ENCODE data around the gene SEPHS1.

Gene SEPHS1

DNA sequence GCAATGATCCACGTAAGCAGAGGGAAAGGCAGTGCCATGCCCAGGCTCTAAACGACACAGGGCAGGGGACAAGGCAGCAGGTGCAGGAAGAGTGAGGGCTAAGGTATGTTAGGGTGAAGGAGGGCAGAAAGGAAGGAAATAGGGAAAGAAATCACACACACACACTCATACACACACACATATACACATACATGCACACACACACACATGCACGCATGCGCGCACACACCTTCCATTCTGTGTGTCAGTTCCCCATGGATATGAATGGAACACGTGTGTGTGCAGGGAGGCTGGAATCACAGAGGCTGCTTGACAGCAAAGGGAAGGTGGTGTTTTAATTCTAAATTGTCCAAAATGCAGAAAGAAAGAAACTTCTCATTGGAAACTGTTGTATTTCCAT, 42.0 kb downstream of the SEPHS1 start:
- ChIA-PET CTCF (no interaction called here), POLR2A (no interaction called here)
- no peak for TF ChIP-seq SUZ12 (IDR thresholded peaks at IDR 0.05)
- TF ChIP-seq FOXM1 (IDR thresholded peaks at IDR 0.05; ENCODE audit: borderline replicate concordance), result no peak
- TF ChIP-seq FOXK2 (IDR thresholded peaks at IDR 0.05), result no peak
- no peak for TF ChIP-seq ELF4 (IDR thresholded peaks at IDR 0.05)
- no peak for TF ChIP-seq HDGF (IDR thresholded peaks at IDR 0.05; ENCODE audit: borderline replicate concordance)
- no peak for TF ChIP-seq LEF1 (IDR thresholded peaks at IDR 0.05; ENCODE audit: borderline replicate concordance)
- no peak for TF ChIP-seq ARNT (IDR thresholded peaks at IDR 0.05)
- TF ChIP-seq NFRKB (IDR thresholded peaks at IDR 0.05), result no peak
- no peak for TF ChIP-seq CTBP1 (IDR thresholded peaks at IDR 0.05; ENCODE audit: borderline replicate concordance)
- TF ChIP-seq, protein P1, sequence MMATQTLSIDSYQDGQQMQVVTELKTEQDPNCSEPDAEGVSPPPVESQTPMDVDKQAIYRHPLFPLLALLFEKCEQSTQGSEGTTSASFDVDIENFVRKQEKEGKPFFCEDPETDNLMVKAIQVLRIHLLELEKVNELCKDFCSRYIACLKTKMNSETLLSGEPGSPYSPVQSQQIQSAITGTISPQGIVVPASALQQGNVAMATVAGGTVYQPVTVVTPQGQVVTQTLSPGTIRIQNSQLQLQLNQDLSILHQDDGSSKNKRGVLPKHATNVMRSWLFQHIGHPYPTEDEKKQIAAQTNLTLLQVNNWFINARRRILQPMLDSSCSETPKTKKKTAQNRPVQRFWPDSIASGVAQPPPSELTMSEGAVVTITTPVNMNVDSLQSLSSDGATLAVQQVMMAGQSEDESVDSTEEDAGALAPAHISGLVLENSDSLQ (IDR thresholded peaks at IDR 0.05), result no peak
- TF ChIP-seq FOXA1 (IDR thresholded peaks at IDR 0.05), result no peak
- TF ChIP-seq SP1 (IDR thresholded peaks at IDR 0.05), result no peak
- TF ChIP-seq TARDBP (IDR thresholded peaks at IDR 0.05), result no peak
- DNase-seq (ENCODE audit: extremely low spot score), result no peak

DNA sequence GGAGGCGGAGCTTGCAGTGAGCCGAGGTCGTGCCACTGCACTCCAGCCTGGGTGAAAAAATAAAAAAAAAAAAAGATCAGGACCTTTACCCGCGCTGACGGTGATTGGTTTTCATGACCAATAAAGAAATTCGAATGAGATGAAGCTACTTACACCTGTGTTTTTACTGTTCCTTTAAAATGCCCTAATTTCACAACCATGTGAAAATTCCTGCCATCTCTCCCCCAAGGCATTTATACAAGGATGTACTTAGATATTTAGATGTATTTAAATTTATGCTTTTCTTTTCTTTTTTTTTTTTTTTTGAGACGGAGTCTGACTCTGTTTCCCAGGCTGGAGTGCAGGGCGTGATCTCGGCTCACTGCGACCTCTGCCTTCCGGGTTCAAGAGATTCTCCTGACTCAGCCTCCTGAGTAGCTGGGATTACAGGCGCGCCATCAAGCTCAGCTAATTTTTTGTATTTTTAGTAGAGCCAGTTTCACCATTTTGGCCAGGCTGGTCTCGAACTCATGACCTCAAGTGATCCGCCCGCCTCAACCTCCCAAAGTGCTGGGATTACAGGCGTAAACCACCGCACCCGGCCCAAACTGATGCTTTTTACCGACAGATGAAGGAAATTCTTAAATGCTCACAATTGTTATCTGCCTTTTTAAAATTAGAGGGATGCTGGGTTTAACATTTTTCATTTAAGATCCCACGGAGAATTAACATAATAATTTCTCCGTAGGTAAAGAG, 45.1 kb downstream of the SEPHS1 start:
- ChIA-PET CTCF (interaction anchor here (0.8 to 2.3 kb wide), 5 partner anchors 14 to 234 kb away, joined by 3 to 9 read pairs (median 3); partner anchors contain the start of gene MCM10), POLR2A (interaction anchor here (0.6 to 1.9 kb wide), 13 partner anchors 11 to 1650 kb away, joined by 3 to 8 read pairs (median 4); partner anchors contain the start of gene MCM10)
- TF ChIP-seq BHLHE40 (IDR thresholded peaks at IDR 0.05; ENCODE audit: borderline replicate concordance), result no peak
- no peak for TF ChIP-seq NFRKB (IDR thresholded peaks at IDR 0.05)
- TF ChIP-seq SP1 (IDR thresholded peaks at IDR 0.05), result no peak
- TF ChIP-seq ZNF384 (IDR thresholded peaks at IDR 0.05), result no peak
- no peak for TF ChIP-seq L3MBTL2 (conservative IDR thresholded peaks at IDR 0.05)
- DNase-seq (ENCODE audit: extremely low spot score), result no peak

DNA sequence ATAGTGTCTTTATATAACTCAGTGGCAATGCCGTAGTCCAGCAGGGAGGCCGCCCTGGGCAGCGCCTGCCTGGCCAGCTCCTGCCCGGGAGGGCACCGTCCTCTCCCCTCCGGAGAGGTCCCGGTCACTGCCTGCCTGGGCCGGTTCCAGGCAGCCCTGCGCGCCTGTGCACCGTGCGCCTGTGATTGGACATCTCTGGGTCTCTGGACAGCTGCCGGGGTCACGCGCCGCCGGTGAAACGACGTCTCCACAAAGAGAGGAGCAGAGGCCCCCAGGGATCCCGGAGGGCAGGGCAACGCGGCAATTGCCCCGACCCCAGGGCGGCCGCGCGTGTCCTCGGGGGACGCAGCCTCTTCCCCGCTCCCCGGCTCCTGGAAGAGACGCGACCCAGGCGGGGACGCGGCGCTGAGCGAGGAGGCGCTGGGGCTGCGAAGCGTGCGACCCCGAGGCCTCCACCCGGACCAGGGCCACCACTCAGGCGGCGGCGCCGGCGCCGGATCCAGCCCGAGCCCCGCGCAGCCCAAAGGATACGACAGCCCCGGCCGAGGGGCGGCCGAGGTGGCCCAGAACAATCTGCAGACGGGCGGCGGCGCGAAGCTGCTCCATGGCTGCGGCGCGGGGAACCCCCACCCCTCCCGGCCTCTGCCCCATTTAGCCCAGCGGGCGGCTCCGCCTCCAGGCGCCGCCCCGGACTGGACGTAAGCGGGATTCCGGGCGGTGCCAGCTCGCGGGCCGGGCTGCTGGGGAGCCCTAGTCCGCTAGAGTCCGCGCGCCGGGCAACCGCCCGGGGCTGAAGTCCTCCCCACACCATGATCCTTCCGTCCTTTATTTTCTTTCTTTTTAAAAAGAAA, 48.4 kb downstream of the SEPHS1 start, which contains the start of gene PHYH:
Gene PHYH, minus strand, starts transcription at position 628 of the 851 bp plus-strand sequence. Its CDS starts 22 bp downstream, at position 606.
- peak; percentile 69 for DNase-seq (ENCODE audit: extremely low spot score)
- no peak for TF ChIP-seq SUZ12 (IDR thresholded peaks at IDR 0.05)
- TF ChIP-seq L3MBTL2 (conservative IDR thresholded peaks at IDR 0.05), result peak; percentile 84
- POLR2A ChIA-PET, result interaction anchor here (0.7 to 2.5 kb wide), 6 partner anchors 8 to 138 kb away, joined by 3 to 13 read pairs (median 4); partner anchors contain the start of gene MCM10
- CTCF ChIA-PET, result no interaction called here

DNA sequence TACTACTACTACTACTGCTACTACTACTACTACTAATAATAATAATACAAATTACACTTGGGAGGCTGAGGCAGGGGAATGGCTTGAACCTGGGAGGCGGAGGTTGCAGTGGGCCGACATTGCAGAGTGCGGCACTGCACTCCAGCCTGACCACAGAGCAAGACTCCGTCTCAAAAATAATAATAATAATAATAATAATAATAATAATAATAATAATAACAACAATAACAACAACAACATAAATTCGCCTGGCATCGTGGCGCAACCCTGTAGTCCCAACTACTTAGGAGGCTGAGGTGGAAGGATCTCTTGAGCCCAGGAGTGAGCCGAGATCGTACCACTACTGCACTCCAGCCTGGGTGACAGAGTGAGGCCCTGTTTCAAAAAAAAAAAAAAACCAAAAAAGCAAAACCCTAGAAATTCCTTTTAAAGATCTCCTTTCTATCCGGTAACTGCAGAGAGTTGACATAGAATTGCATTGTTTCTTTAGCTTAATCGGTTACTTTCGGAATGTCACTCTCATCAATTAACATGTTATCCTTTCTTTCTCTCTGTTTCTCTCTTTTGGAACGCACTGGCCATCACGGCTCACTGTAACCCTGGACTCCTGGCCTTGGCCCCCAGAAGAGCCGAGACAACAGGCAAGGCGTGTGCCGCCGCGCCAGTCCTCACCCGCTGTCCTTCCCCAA, 49.2 kb downstream of the SEPHS1 start:
- ChIA-PET CTCF (no interaction called here), POLR2A (interaction anchor here (0.6 to 2.5 kb wide), 5 partner anchors 8 to 138 kb away, joined by 3 to 13 read pairs (median 5); partner anchors contain the start of gene MCM10)
- no peak for DNase-seq (ENCODE audit: extremely low spot score)
- TF ChIP-seq ZNF384 (IDR thresholded peaks at IDR 0.05) (peak; percentile 63; the same call in 1 of the 2 replicates), L3MBTL2 (conservative IDR thresholded peaks at IDR 0.05) (no peak)

DNA sequence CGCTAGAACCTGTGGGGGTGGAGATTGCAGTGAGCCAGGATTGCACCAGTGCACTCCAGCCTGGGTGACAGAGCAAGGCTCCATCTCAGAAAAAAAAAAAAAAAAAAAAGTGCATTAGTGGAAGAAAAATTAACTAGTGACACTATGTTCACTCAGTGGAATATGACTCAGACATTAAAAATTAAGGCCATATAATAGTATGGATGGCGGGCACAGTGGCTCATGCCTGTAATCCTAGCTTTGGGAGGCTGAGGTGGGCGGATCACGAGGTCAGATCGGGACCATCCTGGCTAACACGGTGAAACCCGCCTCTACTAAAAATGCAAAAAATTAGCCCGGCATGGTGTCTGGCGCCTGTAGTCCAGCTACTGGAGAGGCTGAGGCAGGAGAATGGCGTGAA, 51.6 kb downstream of the SEPHS1 start:
- CTCF ChIA-PET, result no interaction called here
- POLR2A ChIA-PET, result no interaction called here
- no peak for DNase-seq (ENCODE audit: extremely low spot score)
- TF ChIP-seq, protein P1 (IDR thresholded peaks at IDR 0.05), result no peak
- no peak for TF ChIP-seq ARNT (IDR thresholded peaks at IDR 0.05)
- TF ChIP-seq NFRKB (IDR thresholded peaks at IDR 0.05), result no peak
- no peak for TF ChIP-seq ELF4 (IDR thresholded peaks at IDR 0.05)
- TF ChIP-seq BHLHE40 (IDR thresholded peaks at IDR 0.05; ENCODE audit: borderline replicate concordance), result no peak
- no peak for TF ChIP-seq CTBP1 (IDR thresholded peaks at IDR 0.05; ENCODE audit: borderline replicate concordance)
- no peak for TF ChIP-seq FOXA1 (IDR thresholded peaks at IDR 0.05)
- no peak for TF ChIP-seq L3MBTL2 (conservative IDR thresholded peaks at IDR 0.05)

DNA sequence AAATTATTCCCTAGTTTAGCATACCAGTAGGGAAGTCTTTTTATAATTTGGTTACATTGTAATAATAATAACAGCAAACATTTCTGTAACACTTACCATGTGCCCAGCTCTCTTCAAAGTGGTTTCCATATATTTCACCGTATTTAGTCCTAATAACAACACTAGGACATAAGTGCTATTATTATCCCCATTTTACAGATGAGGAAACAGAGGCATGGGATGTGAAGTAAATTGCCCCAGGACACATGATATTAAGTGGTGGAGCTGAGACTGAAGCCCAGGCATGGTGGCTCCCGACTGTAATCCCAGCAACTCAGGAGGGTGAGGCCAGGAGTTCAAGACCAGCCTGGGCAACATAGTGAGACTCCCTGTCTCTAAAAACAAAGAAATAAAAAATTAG, 53.3 kb downstream of the SEPHS1 start:
- POLR2A ChIA-PET, result no interaction called here
- no peak for TF ChIP-seq SP1 (IDR thresholded peaks at IDR 0.05)
- TF ChIP-seq NFRKB (IDR thresholded peaks at IDR 0.05), result no peak
- no peak for TF ChIP-seq FOXM1 (IDR thresholded peaks at IDR 0.05; ENCODE audit: borderline replicate concordance)
- TF ChIP-seq ARNT (IDR thresholded peaks at IDR 0.05), result no peak
- no peak for TF ChIP-seq ELF4 (IDR thresholded peaks at IDR 0.05)
- no peak for TF ChIP-seq CTBP1 (IDR thresholded peaks at IDR 0.05; ENCODE audit: borderline replicate concordance)
- TF ChIP-seq SUZ12 (IDR thresholded peaks at IDR 0.05), result no peak
- TF ChIP-seq, protein P1 (IDR thresholded peaks at IDR 0.05), result no peak
- no peak for TF ChIP-seq HDGF (IDR thresholded peaks at IDR 0.05; ENCODE audit: borderline replicate concordance)
- no peak for TF ChIP-seq ZNF384 (IDR thresholded peaks at IDR 0.05)
- CTCF ChIA-PET, result no interaction called here
- no peak for DNase-seq (ENCODE audit: extremely low spot score)
